GM23338 (cell line): ENCODE measurements around the gene KCNMA1. TPM values are rescaled to one million over a fixed set of nuclear protein-coding genes. Genes with fewer than 3 reads are reported as not detected.

ENCODE experiments used
- ATAC-seq: fragments of 200-7000 bp; cut with Tn5 transposase; 3 replicates; pipeline ENCODE4 v1.9.1; 2020
- DNase-seq: peaks from one replicate; pipeline ENCODE4 v3.0.0-alpha.2; 2015; ENCODE audit warnings: low spot score
- H2AFZ ChIP-seq: fragments of 200-600 bp; sonication (generic); 2 replicates; pipeline ENCODE4 v1.8.0; 2016; ENCODE audit warnings: antibody characterized with exemption, mild to moderate bottlenecking, moderate library complexity
- H3F3A ChIP-seq: fragments of 200-600 bp; sonication (generic); replicated peaks from 2 replicates; pipeline ENCODE4 v1.8.0; 2017; ENCODE audit warnings: antibody characterized with exemption, mixed run types, low read depth
- H3K27ac ChIP-seq: fragments of 200-600 bp; sonication (generic); 2 replicates; pipeline ENCODE4 v1.6.1; 2016; ENCODE audit warnings: low read depth
- H3K27me3 ChIP-seq: fragments of 200-600 bp; sonication (generic); 2 replicates; pipeline ENCODE4 v1.8.0; 2016; ENCODE audit warnings: mild to moderate bottlenecking, mixed run types, moderate library complexity; ENCODE audit not compliant: insufficient read depth
- H3K36me3 ChIP-seq: fragments of 200-600 bp; sonication (generic); 2 replicates; pipeline ENCODE4 v1.8.0; 2016; ENCODE audit warnings: mild to moderate bottlenecking; ENCODE audit not compliant: insufficient read depth
- H3K4me1 ChIP-seq: fragments of 200-600 bp; sonication (generic); 2 replicates; pipeline ENCODE4 v1.8.0; 2016; ENCODE audit warnings: mild to moderate bottlenecking, moderate library complexity; ENCODE audit not compliant: insufficient read depth
- H3K4me2 ChIP-seq: fragments of 200-600 bp; sonication (generic); 2 replicates; pipeline ENCODE4 v1.7.1; 2017; ENCODE audit warnings: mixed run types
- H3K4me3 ChIP-seq: fragments of 200-600 bp; sonication (generic); 2 replicates; pipeline ENCODE4 v1.6.1; 2016; ENCODE audit warnings: mixed run types
- H3K79me2 ChIP-seq: fragments of 200-600 bp; sonication (generic); replicated peaks from 2 replicates; pipeline ENCODE4 v1.8.0; 2017; ENCODE audit warnings: mild to moderate bottlenecking; ENCODE audit not compliant: insufficient read depth
- H3K9me2 ChIP-seq: fragments of 200-600 bp; sonication (generic); 2 replicates; pipeline ENCODE4 v1.8.0; 2017; ENCODE audit not compliant: insufficient read depth
- H4K20me1 ChIP-seq: fragments of 200-600 bp; sonication (generic); replicated peaks from 2 replicates; pipeline ENCODE4 v1.8.0; 2017; ENCODE audit warnings: mild to moderate bottlenecking; ENCODE audit not compliant: insufficient read depth
- H3K27ac Mint-ChIP-seq: 2 replicates; pipeline ENCODE4 v1.8.0; 2020; ENCODE audit warnings: inconsistent platforms, mild to moderate bottlenecking, moderate library complexity, mixed read lengths
- H3K27me3 Mint-ChIP-seq: 3 replicates; pipeline ENCODE4 v1.8.0; 2022; ENCODE audit warnings: low read depth, mild to moderate bottlenecking, moderate library complexity, mixed read lengths, inconsistent platforms; ENCODE audit not compliant: insufficient read depth, poor library complexity
- H3K36me3 Mint-ChIP-seq: 3 replicates; pipeline ENCODE4 v1.8.0; 2021; ENCODE audit warnings: low read depth, mild to moderate bottlenecking, inconsistent platforms, moderate library complexity, mixed read lengths
- H3K4me1 Mint-ChIP-seq: 3 replicates; pipeline ENCODE4 v1.8.0; 2020; ENCODE audit warnings: mild to moderate bottlenecking, inconsistent platforms, mixed read lengths
- H3K4me3 Mint-ChIP-seq: 3 replicates; pipeline ENCODE4 v1.8.0; 2021; ENCODE audit warnings: moderate library complexity, mild to moderate bottlenecking, inconsistent platforms, mixed read lengths
- H3K9me3 Mint-ChIP-seq: 3 replicates; pipeline ENCODE4 v1.8.0; 2020; ENCODE audit warnings: moderate library complexity, mild to moderate bottlenecking, inconsistent platforms, mixed read lengths
- CREB1 ChIP-seq: fragments of 250-450 bp; sonication (Bioruptor Pico); IDR thresholded peaks from 2 replicates; pipeline ENCODE4 v1.5.0; 2020; ENCODE audit warnings: low read depth, mild to moderate bottlenecking, moderate library complexity
- CTCF ChIP-seq, 2 experiments: fragments of 200-600 bp in 1 of 2; sonication (generic) in 1 of 2; conservative IDR thresholded peaks; 2 replicates each; pipeline versions ENCODE4 v1.5.1 to v1.6.1; 2016 to 2017; ENCODE audit warnings: antibody characterized with exemption in 2 of 2, low read depth in 2 of 2, mild to moderate bottlenecking in 2 of 2, moderate library complexity in 1 of 2
- ETS1 ChIP-seq: IDR thresholded peaks from 2 replicates; pipeline ENCODE4 v1.6.1; 2016; ENCODE audit warnings: antibody characterized with exemption
- EZH2 ChIP-seq: fragments of 200-600 bp; sonication (generic); IDR thresholded peaks from one replicate; pipeline ENCODE4 v1.8.0; 2017; ENCODE audit warnings: antibody characterized with exemption, mild to moderate bottlenecking, low read depth; ENCODE audit not compliant: unreplicated experiment
- EZH2phosphoT487 ChIP-seq: fragments of 200-600 bp; sonication (generic); IDR thresholded peaks from one replicate; pipeline ENCODE4 v1.8.1; 2018; ENCODE audit warnings: antibody characterized with exemption; ENCODE audit not compliant: unreplicated experiment
- JUNB ChIP-seq: IDR thresholded peaks from one replicate; pipeline ENCODE4 v1.6.1; 2016; ENCODE audit warnings: antibody characterized with exemption; ENCODE audit not compliant: unreplicated experiment
- POLR2AphosphoS5 ChIP-seq: IDR thresholded peaks from 2 replicates; pipeline ENCODE4 v1.6.1; 2016; ENCODE audit warnings: antibody characterized with exemption, low read depth
- REST ChIP-seq: IDR thresholded peaks from one replicate; pipeline ENCODE4 v1.6.1; 2018; ENCODE audit warnings: antibody characterized with exemption; ENCODE audit not compliant: unreplicated experiment
- STAT1 ChIP-seq: IDR thresholded peaks from one replicate; pipeline ENCODE4 v1.6.1; 2016; ENCODE audit warnings: antibody characterized with exemption; ENCODE audit not compliant: unreplicated experiment
- ZNF114 ChIP-seq: fragments of 250-450 bp; sonication (Bioruptor Pico); IDR thresholded peaks from 2 replicates; pipeline ENCODE4 v1.5.0; 2020; ENCODE audit warnings: mild to moderate bottlenecking, moderate library complexity
- ZNF331 ChIP-seq: fragments of 250-450 bp; sonication (Bioruptor Pico); IDR thresholded peaks from 2 replicates; pipeline ENCODE4 v1.5.0; 2020; ENCODE audit warnings: low read depth, mild to moderate bottlenecking, moderate library complexity
- ZNF462 ChIP-seq: fragments of 250-450 bp; sonication (Bioruptor Pico); IDR thresholded peaks from 2 replicates; pipeline ENCODE4 v1.5.0; 2020; ENCODE audit warnings: mild to moderate bottlenecking, moderate library complexity
- polyA plus RNA-seq: library from polyadenylated mRNA; unstranded; fragments of >200 nt; fragmentation: Nextera tagmentation; extraction: Ambion mirVana; gene quantifications from 2 replicates; pipeline ENCODE4 v1.2.1, GENCODE V29; 2016
- total RNA-seq: library from RNA; depleted of rRNA; stranded (reverse); fragments of >200 nt; shearing (Covaris generic); gene quantifications from 2 replicates; pipeline ENCODE4 v1.2.3, GENCODE V29; 2014

Gene KCNMA1
- total and polyA plus RNA-seq, 2 experiments from 2014 or later, result 8.2 to 9.0 TPM

GRCh38 chr10:77034240-77034639, 603.4 kb downstream of the KCNMA1 start (continued):
- TF ChIP-seq ZNF462, result no peak
- no peak for TF ChIP-seq JUNB
- TF ChIP-seq ZNF114, result no peak
- no peak for TF ChIP-seq ZNF331 (CRISPR knock-in tag)
- no peak for TF ChIP-seq STAT1
- TF ChIP-seq ETS1, result no peak
- TF ChIP-seq CREB1, result no peak

- Mint-ChIP-seq H3K27ac (no peak overlapping the region), H3K9me3 (no peaks in the 10 kb centered on the region), H3K36me3 (no peaks in the 10 kb centered on the region), H3K4me1 (peaks cover 16% of the 10 kb centered on the region), H3K27me3 (no peaks in the 10 kb centered on the region), H3K4me3 (no peak overlapping the region)
- H3K36me3 ChIP-seq, result no peaks in the 10 kb centered on the region
- no peak for ATAC-seq
- H3K79me2 ChIP-seq, result no peaks in the 10 kb centered on the region
- H4K20me1 ChIP-seq, result no peaks in the 10 kb centered on the region
- H3F3A ChIP-seq, result no peaks in the 10 kb centered on the region
- H2AFZ ChIP-seq, result no peak overlapping the region
- no peaks in the 10 kb centered on the region for H3K27me3 ChIP-seq
- 0 out of 2 replicates have a peak, but pooled peaks cover 4% of the 10 kb centered on the region for H3K9me2 ChIP-seq
- H3K4me3 ChIP-seq, result no peak overlapping the region
- H3K4me2 ChIP-seq, result no peak overlapping the region
- no peak for DNase-seq
- no peaks in the 10 kb centered on the region for H3K4me1 ChIP-seq
- no peak for TF ChIP-seq ETS1
- no peak for TF ChIP-seq EZH2
- TF ChIP-seq STAT1, result no peak
- no peak for TF ChIP-seq POLR2AphosphoS5
- TF ChIP-seq ZNF114, result no peak
- no peak for TF ChIP-seq REST
- no peak for TF ChIP-seq JUNB
- no peak for TF ChIP-seq EZH2phosphoT487
- no peak for TF ChIP-seq CREB1
- no peak for TF ChIP-seq CTCF (conservative IDR thresholded peaks at IDR 0.05; ENCODE audit: low read depth in 2 of 2)
- H3K27ac ChIP-seq, result no peak overlapping the region
Observed at GRCh38 chr10:77032188-77032570, 605.4 kb downstream of the KCNMA1 start.
